Left ventricle myocardium inferior (tissue), 1 donor: Measurements from ENCODE around the gene ITGA7. TPM values are rescaled to one million over a fixed set of nuclear protein-coding genes. Genes with fewer than 3 reads are reported as not detected.

Source experiments
- DNase-seq: peaks from one replicate; pipeline ENCODE4 v3.0.0-alpha.2; 2020
- H3K27ac ChIP-seq: fragments of 200-600 bp; replicated peaks from 2 replicates; pipeline ENCODE4 v1.8.0; 2021
- H3K27me3 ChIP-seq: fragments of 200-600 bp; 2 replicates; pipeline ENCODE4 v1.8.0; 2021; ENCODE audit warnings: low read depth
- H3K36me3 ChIP-seq: fragments of 200-600 bp; 2 replicates; pipeline ENCODE4 v1.8.0; 2021
- H3K4me1 ChIP-seq: fragments of 200-600 bp; 2 replicates; pipeline ENCODE4 v1.8.0; 2021
- H3K4me3 ChIP-seq: fragments of 200-600 bp; 2 replicates; pipeline ENCODE4 v1.8.0; 2021; ENCODE audit warnings: mild to moderate bottlenecking, moderate library complexity
- H3K9me3 ChIP-seq: fragments of 200-600 bp; replicated peaks from 2 replicates; pipeline ENCODE4 v1.8.0; 2021
- intact Hi-C: fragments of 100-400 bp; cut with micrococcal nuclease; formaldehyde crosslinking; loops from one replicate; pipeline ENCODE4 v1.11.0; 2022
- total RNA-seq: library from RNA; stranded (reverse); fragmentation: NEBNext Ultra II Directional; extraction: Animal tissue kit (Norgen Biotek cat#: 25700); gene quantifications from one replicate; pipeline ENCODE4 v1.2.1, GENCODE V29; 2021
- TF ChIP-seq, protein P1 (sequence below): fragments of 200-600 bp; IDR thresholded peaks from 2 replicates; pipeline ENCODE4 v1.8.0; 2021; ENCODE audit warnings: antibody characterized with exemption, mild to moderate bottlenecking, borderline replicate concordance
- donor health status: DM: no; HTN: yes; CAD: no; lungs with severe emphysema.

ITGA7 gene
- total RNA-seq, 1 donor from 2014 or later, result 520 TPM

DNA sequence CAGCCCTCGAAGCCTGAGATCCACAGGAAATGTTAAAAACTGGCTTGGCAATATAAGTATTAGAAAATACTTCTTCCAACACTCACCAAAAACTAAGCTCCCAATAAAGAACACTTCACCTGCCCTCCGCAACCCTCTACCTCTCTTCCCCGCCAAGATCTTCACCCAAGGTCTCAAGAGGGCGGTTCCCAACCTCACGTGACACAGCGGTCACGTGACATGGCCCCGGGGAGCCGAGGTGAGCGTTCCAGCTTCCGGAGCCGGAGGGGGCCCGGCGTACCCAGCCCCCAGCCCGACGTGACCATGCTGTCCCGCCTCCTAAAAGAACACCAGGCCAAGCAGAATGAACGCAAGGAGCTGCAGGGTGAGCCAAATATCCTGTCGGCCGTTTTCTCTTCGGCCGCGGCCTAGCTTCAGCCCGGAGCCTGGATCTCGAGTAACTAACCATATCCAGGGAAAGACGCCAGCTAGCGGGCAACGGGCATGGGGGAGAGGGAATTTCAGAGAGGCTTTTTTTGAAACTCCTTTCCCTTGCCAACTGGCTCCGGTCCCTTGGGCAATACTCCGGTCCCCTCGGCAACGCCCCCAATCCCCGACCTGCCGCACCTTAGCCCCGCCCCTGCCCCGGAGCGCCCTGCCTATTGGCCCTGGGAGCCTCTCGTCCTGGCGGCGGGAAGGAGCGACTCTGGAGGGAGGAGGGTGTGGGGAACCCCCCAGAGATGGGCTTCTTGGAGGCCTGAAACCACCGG, 8.3 kb upstream of the ITGA7 start, which contains the start of gene BLOC1S1:
TSS of gene BLOC1S1 (plus strand) at position 214 of the 749 bp plus-strand sequence. CDS start at position 220, 6 bp downstream.
- peak within 1 kb of the TSS; percentile 97 for H3K27ac ChIP-seq
- no peaks in the 10 kb centered on the region for H3K36me3 ChIP-seq
- DNase-seq, result peak; percentile 91
- TF ChIP-seq, protein P1, sequence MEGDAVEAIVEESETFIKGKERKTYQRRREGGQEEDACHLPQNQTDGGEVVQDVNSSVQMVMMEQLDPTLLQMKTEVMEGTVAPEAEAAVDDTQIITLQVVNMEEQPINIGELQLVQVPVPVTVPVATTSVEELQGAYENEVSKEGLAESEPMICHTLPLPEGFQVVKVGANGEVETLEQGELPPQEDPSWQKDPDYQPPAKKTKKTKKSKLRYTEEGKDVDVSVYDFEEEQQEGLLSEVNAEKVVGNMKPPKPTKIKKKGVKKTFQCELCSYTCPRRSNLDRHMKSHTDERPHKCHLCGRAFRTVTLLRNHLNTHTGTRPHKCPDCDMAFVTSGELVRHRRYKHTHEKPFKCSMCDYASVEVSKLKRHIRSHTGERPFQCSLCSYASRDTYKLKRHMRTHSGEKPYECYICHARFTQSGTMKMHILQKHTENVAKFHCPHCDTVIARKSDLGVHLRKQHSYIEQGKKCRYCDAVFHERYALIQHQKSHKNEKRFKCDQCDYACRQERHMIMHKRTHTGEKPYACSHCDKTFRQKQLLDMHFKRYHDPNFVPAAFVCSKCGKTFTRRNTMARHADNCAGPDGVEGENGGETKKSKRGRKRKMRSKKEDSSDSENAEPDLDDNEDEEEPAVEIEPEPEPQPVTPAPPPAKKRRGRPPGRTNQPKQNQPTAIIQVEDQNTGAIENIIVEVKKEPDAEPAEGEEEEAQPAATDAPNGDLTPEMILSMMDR, result no peak
- no peaks in the 10 kb centered on the region for H3K27me3 ChIP-seq
- no peaks in the 10 kb centered on the region for H3K9me3 ChIP-seq
- intact Hi-C loops, result no loop called here
- H3K4me1 ChIP-seq, result peaks cover 89% of the 10 kb centered on the region
- H3K4me3 ChIP-seq, result peak within 1 kb of the TSS; percentile 78

- peaks cover 84% of the 10 kb centered on the region for H3K4me1 ChIP-seq
- H3K4me3 ChIP-seq, result peak overlapping the region; percentile 78
- intact Hi-C loops, result no loop called here
- no peaks in the 10 kb centered on the region for H3K36me3 ChIP-seq
- peak overlapping the region; percentile 97 for H3K27ac ChIP-seq
- H3K9me3 ChIP-seq, result no peaks in the 10 kb centered on the region
- H3K27me3 ChIP-seq, result no peaks in the 10 kb centered on the region
- TF ChIP-seq, protein P1, result no peak
- no peak for DNase-seq
Observed at GRCh38 chr12:55715169-55715764, 7.6 kb upstream of the ITGA7 start.

- TF ChIP-seq, protein P1, result no peak
- H3K27ac ChIP-seq, result peak overlapping the region; percentile 95
- peak overlapping the region; percentile 80 for H3K4me3 ChIP-seq
- H3K4me1 ChIP-seq, result peaks cover 82% of the 10 kb centered on the region
- no peaks in the 10 kb centered on the region for H3K9me3 ChIP-seq
- DNase-seq, result no peak
- no peaks in the 10 kb centered on the region for H3K27me3 ChIP-seq
- H3K36me3 ChIP-seq, result no peaks in the 10 kb centered on the region
- intact Hi-C loops, result no loop called here
Observed at GRCh38 chr12:55713721-55714120, 6.0 kb upstream of the ITGA7 start.

GRCh38 chr12:55712700-55713415, 5.2 kb upstream of the ITGA7 start:
- peaks cover 82% of the 10 kb centered on the region for H3K4me1 ChIP-seq
- DNase-seq, result no peak
- intact Hi-C loops, result no loop called here

More at GRCh38 chr12:55712700-55713415, 5.2 kb upstream of the ITGA7 start:
- Histone ChIP-seq H3K36me3 (no peaks in the 10 kb centered on the region), H3K27me3 (no peaks in the 10 kb centered on the region), H3K9me3 (no peaks in the 10 kb centered on the region), H3K27ac (peak overlapping the region; percentile 95), H3K4me3 (peak overlapping the region; percentile 80)
- TF ChIP-seq, protein P1, result no peak
